K562 (cell line): ENCODE data around the gene KCNMB4. TPM values are rescaled to one million over a fixed set of nuclear protein-coding genes. Genes with fewer than 3 reads are reported as not detected.

Experiments
- ATAC-seq: fragments of 200-7000 bp; cut with Tn5 transposase; 3 replicates; pipeline ENCODE4 v1.9.1; 2020; ENCODE audit warnings: moderate library complexity
- BruUV-seq: library from RNA; stranded (reverse); fragments of 400-500 nt; replicated peaks from 2 replicates; lab custom pipeline; 2021; lab: Mats Ljungman, UMichigan
- CTCF ChIA-PET: fragments of 300-600 bp; formaldehyde crosslinking; extraction: SDS; loops from one replicate; lab custom pipeline; 2021; ENCODE audit warnings: low intra/inter-chr PET ratio; lab: Yijun Ruan, JAX
- POLR2A ChIA-PET: fragments of 300-600, 350-650 bp; sonication (Branson Sonifier 250); formaldehyde crosslinking; extraction: SDS; loops from one replicate; lab custom pipeline; 2021; ENCODE audit warnings: antibody characterized with exemption, inconsistent platforms; lab: Yijun Ruan, JAX
- DNase-seq, 4 experiments: peaks; one replicate each; pipeline versions ENCODE4 v3.0.0 to v3.0.0-alpha.2; 2011 to 2018; ENCODE audit warnings: low spot score in 3 of 4, mixed read lengths in 3 of 4; ENCODE audit errors: extremely low read depth in 1 of 4
- FAIRE-seq: peaks from 2 replicates; lab custom pipeline; 2011; peaks lifted over from hg19 to GRCh38; lab: Jason Lieb, UNC
- H2AFZ ChIP-seq: 2 replicates; pipeline ENCODE4 v1.6.0; 2011; ENCODE audit warnings: low read depth, low read length, control low read depth, inconsistent platforms
- H3K27ac ChIP-seq: fragments of 200-600 bp; 3 replicates; pipeline ENCODE4 v1.8.0; 2011; ENCODE audit warnings: low read depth, mild to moderate bottlenecking, control low read depth, inconsistent platforms, low read length, moderate library complexity, mixed read lengths; ENCODE audit errors: extremely low read depth
- H3K27me3 ChIP-seq, 2 experiments: fragments of 300-600 bp in 1 of 2; 2 replicates in 1 of 2; 3 replicates in 1 of 2; pipeline versions ENCODE4 v1.6.0 to v1.8.0; 2011; ENCODE audit warnings: inconsistent platforms in 2 of 2, low read length in 2 of 2, mild to moderate bottlenecking in 1 of 2, mixed read lengths in 1 of 2, moderate library complexity in 1 of 2; ENCODE audit not compliant: control insufficient read depth in 2 of 2, insufficient read depth in 2 of 2
- H3K36me3 ChIP-seq: fragments of 300-600 bp; 3 replicates; pipeline ENCODE4 v1.8.0; 2011; ENCODE audit warnings: mild to moderate bottlenecking, low read length, inconsistent platforms; ENCODE audit not compliant: control insufficient read depth, insufficient read depth
- H3K4me1 ChIP-seq, 2 experiments: fragments of 200-600 bp in 1 of 2; replicated peaks in 1 of 2; 2 replicates in 1 of 2; 3 replicates in 1 of 2; pipeline versions ENCODE4 v1.5.1 to v1.8.0; 2011; ENCODE audit warnings: inconsistent platforms in 2 of 2, low read length in 2 of 2, mild to moderate bottlenecking in 1 of 2, mixed read lengths in 1 of 2, moderate library complexity in 1 of 2; ENCODE audit not compliant: control insufficient read depth in 2 of 2, insufficient read depth in 2 of 2
- H3K4me2 ChIP-seq: 2 replicates; pipeline ENCODE4 v1.6.1; 2011; ENCODE audit warnings: low read length, control low read depth, inconsistent platforms, mixed read lengths; ENCODE audit not compliant: insufficient read depth
- H3K4me3 ChIP-seq: fragments of 200-600 bp; sonication (generic), shearing (Covaris generic); 2 replicates; pipeline ENCODE4 v1.5.1; 2016; ENCODE audit warnings: control low read depth, inconsistent platforms
- H3K79me2 ChIP-seq: fragments of 200-600 bp; 3 replicates; pipeline ENCODE4 v1.8.0; 2011; ENCODE audit warnings: low read length, inconsistent platforms; ENCODE audit not compliant: control insufficient read depth, insufficient read depth
- H3K9ac ChIP-seq, 2 experiments: 2 replicates each; pipeline versions ENCODE4 v1.6.0 to v1.6.1; 2011; ENCODE audit warnings: low read depth in 2 of 2, low read length in 2 of 2, control low read depth in 1 of 2, inconsistent platforms in 1 of 2, mild to moderate bottlenecking in 1 of 2, mixed read lengths in 1 of 2; ENCODE audit not compliant: insufficient read depth in 1 of 2
- H3K9me1 ChIP-seq: one replicate; pipeline ENCODE4 v1.6.0; 2011; ENCODE audit warnings: inconsistent platforms, mild to moderate bottlenecking, low read length, moderate library complexity; ENCODE audit not compliant: control insufficient read depth, insufficient read depth
- H3K9me3 ChIP-seq: replicated peaks from 2 replicates; pipeline ENCODE4 v1.5.1; 2011; ENCODE audit warnings: low read depth, low read length, inconsistent platforms; ENCODE audit not compliant: control insufficient read depth, insufficient read depth
- H4K20me1 ChIP-seq: replicated peaks from 2 replicates; pipeline ENCODE4 v1.6.1; 2011; ENCODE audit warnings: low read length, inconsistent platforms, mixed read lengths; ENCODE audit not compliant: control insufficient read depth, insufficient read depth
- CC2D1A ChIP-seq: fragments of 450-650 bp; IDR thresholded peaks from 2 replicates; pipeline ENCODE4 v1.6.1; 2017; ENCODE audit warnings: mild to moderate bottlenecking
- HDAC1 ChIP-seq, 2 experiments: fragments of 450-650 bp; IDR thresholded peaks; 2 replicates each; pipeline ENCODE4 v1.6.1; 2016 to 2017; ENCODE audit warnings: inconsistent platforms in 1 of 2, mild to moderate bottlenecking in 1 of 2, moderate library complexity in 1 of 2
- PCBP2 ChIP-seq: fragments of 200-400 bp; formaldehyde crosslinking; IDR thresholded peaks from 2 replicates; pipeline ENCODE4 v1.6.1; 2018; ENCODE audit warnings: low read length, low read depth, mild to moderate bottlenecking, moderate library complexity; ENCODE audit not compliant: poor library complexity, severe bottlenecking
- SMARCE1 ChIP-seq: fragments of 450-650 bp; IDR thresholded peaks from 2 replicates; pipeline ENCODE4 v1.7.1; 2016; ENCODE audit warnings: mild to moderate bottlenecking
- TGIF2 ChIP-seq: sonication (generic); formaldehyde crosslinking; IDR thresholded peaks from 2 replicates; pipeline ENCODE4 v1.8.1; 2022; ENCODE audit warnings: mild to moderate bottlenecking, missing genetic modification reagents, moderate library complexity
- WHSC1 ChIP-seq: IDR thresholded peaks from one replicate; pipeline ENCODE4 v1.6.1; 2012; ENCODE audit warnings: low read length, control low read depth, inconsistent platforms
- whole genome bisulfite sequencing: fragments of 100-300 bp; shearing (Covaris generic); methylation state at CpG from one replicate; pipeline ENCODE4 v1.1.6; 2016; ENCODE audit warnings: low coverage, mixed read lengths; ENCODE audit not compliant: insufficient coverage; ENCODE audit errors: missing lambda C conversion rate; 5-methylcytosine and 5-hydroxymethylcytosine counted together
- in situ Hi-C: fragments of 300-500 bp; cut with MboI; formaldehyde crosslinking; loops from 4 replicates; pipeline ENCODE4 v1.15.0; 2018; ENCODE audit warnings: inconsistent platforms, mixed read lengths
- intact Hi-C: fragments of 100-400 bp; cut with micrococcal nuclease; formaldehyde crosslinking; loops from 2 replicates; pipeline ENCODE4 v1.14.2; 2022
- polyA plus RNA-seq, 8 experiments: library from polyadenylated mRNA; depleted of rRNA in 4 of 8; stranded (reverse) in 5 of 8; unstranded in 3 of 8; fragments of >200 nt; fragmentation: Nextera tagmentation in 2 of 8; fragmentation: Illumina TruSeq in 1 of 8; extraction: Ambion mirVana in 2 of 8; extraction: Trizol in 1 of 8; gene quantifications; 2 replicates each; pipeline versions ENCODE4 v1.2.1 to v1.2.3, GENCODE V29; 2011 to 2014; ENCODE audit warnings: inconsistent platforms in 1 of 8, missing spikeins in 1 of 8
- total RNA-seq, 7 experiments: library from RNA; depleted of rRNA in 6 of 7; stranded (reverse); fragments of >200 nt in 6 of 7; fragmentation: Illumina TruSeq in 2 of 7; extraction: Trizol in 2 of 7; gene quantifications; 2 replicates each; pipeline versions ENCODE4 v1.2.1 to v1.2.3, GENCODE V29; 2011 to 2021; ENCODE audit warnings: low replicate concordance in 1 of 7
- TF ChIP-seq, protein P1 (sequence below): sonication (generic); IDR thresholded peaks from 2 replicates; pipeline ENCODE4 v1.6.1; 2016
- TF ChIP-seq, protein P2 (sequence below): fragments of 250-450 bp; sonication (Bioruptor Pico); IDR thresholded peaks from 2 replicates; pipeline ENCODE4 v1.8.0; 2021; ENCODE audit warnings: moderate library complexity, mild to moderate bottlenecking, inconsistent platforms
- TF ChIP-seq, protein P3 (sequence below): fragments of 250-450 bp; sonication (Bioruptor Pico); IDR thresholded peaks from 2 replicates; pipeline ENCODE4 v1.9.0; 2021; ENCODE audit warnings: mild to moderate bottlenecking, inconsistent platforms

Gene KCNMB4
- total and polyA plus RNA-seq, 9 of the 15 experiments (the other 6 are each of a cell fraction or from before 2014, with no cell fraction given) = 0.01 to 0.14 (median 0.06) TPM; not detected in 1

DNA sequence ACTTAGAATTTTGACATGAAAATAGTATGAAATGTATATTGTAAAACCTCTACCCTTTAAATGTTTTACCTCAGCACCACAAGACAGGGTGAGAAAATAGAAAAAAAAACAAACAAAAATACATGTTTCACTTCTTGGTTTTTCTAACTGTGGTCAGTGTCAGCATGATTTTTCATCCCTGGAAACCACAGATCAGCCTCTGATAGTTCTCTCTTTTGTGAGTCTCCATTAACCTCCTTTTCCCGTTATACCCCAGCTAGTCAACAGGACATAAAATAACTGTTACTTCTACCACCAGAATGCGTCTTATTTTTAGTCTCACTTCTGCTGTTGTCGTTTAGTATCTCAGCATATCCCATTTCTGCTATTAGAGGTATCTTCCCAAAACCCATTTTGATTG lies 48.3 kb upstream of the KCNMB4 start:
- no peak overlapping the region for H2AFZ ChIP-seq
- H3K27ac ChIP-seq = no peak overlapping the region
- no peak overlapping the region for H3K9ac ChIP-seq
- ChIA-PET CTCF (no interaction called here), POLR2A (interaction anchor here (0.7 kb wide), 1 partner anchor 22 kb away, joined by 3 read pairs; no protein-coding TSS in a partner anchor)
- no peak overlapping the region for H3K4me3 ChIP-seq
- 79% methylated on average over 3 of the region's 3 CpGs for WGBS
- no peak for ATAC-seq
- peaks cover 12% of the 10 kb centered on the region for H3K36me3 ChIP-seq
- no peak for FAIRE-seq
- no peaks in the 10 kb centered on the region for H3K9me1 ChIP-seq
- TF ChIP-seq CC2D1A = no peak
- TF ChIP-seq, protein P1, sequence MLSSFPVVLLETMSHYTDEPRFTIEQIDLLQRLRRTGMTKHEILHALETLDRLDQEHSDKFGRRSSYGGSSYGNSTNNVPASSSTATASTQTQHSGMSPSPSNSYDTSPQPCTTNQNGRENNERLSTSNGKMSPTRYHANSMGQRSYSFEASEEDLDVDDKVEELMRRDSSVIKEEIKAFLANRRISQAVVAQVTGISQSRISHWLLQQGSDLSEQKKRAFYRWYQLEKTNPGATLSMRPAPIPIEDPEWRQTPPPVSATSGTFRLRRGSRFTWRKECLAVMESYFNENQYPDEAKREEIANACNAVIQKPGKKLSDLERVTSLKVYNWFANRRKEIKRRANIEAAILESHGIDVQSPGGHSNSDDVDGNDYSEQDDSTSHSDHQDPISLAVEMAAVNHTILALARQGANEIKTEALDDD = peak; percentile 53; the same call in 1 of the 2 replicates
- TF ChIP-seq TGIF2 (CRISPR knock-in tag) = no peak
- H3K79me2 ChIP-seq = peaks cover 32% of the 10 kb centered on the region
- no peaks in the 10 kb centered on the region for H3K9me3 ChIP-seq
- no TSS peak for BruUV-seq
- DNase-seq = no peak
- no peaks in the 10 kb centered on the region for H3K4me1 ChIP-seq
- intact Hi-C loops (no loop called here), in situ Hi-C loops (no loop called here)
- no peak overlapping the region for H3K4me2 ChIP-seq
- no peaks in the 10 kb centered on the region for H4K20me1 ChIP-seq
- H3K27me3 ChIP-seq = no peaks in the 10 kb centered on the region

DNA sequence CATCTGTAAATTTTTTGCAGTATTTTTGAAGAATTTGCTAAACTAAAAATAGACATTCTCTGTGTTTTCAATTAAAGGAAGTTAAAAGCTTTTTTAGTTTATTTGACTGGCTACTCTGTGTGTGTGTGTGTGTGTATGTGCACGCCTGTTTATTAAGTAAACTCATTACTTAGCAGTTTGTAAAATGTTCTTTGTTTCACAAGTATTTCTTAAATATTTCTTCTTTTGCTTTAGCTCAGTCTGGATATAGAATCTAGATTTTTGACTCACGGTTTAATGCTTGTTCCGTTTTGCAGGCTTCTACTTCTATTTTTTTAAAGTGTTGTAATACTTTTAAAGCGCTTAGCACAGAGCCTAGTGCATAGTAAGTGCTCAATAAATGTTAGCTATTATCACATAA lies 46.5 kb upstream of the KCNMB4 start:
- intact Hi-C loops = no loop called here
- peaks cover 22% of the 10 kb centered on the region for H3K79me2 ChIP-seq
- TF ChIP-seq, protein P2, sequence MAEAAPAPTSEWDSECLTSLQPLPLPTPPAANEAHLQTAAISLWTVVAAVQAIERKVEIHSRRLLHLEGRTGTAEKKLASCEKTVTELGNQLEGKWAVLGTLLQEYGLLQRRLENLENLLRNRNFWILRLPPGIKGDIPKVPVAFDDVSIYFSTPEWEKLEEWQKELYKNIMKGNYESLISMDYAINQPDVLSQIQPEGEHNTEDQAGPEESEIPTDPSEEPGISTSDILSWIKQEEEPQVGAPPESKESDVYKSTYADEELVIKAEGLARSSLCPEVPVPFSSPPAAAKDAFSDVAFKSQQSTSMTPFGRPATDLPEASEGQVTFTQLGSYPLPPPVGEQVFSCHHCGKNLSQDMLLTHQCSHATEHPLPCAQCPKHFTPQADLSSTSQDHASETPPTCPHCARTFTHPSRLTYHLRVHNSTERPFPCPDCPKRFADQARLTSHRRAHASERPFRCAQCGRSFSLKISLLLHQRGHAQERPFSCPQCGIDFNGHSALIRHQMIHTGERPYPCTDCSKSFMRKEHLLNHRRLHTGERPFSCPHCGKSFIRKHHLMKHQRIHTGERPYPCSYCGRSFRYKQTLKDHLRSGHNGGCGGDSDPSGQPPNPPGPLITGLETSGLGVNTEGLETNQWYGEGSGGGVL (CRISPR knock-in tag) = no peak
- TF ChIP-seq WHSC1 = no peak
- no peak for TF ChIP-seq SMARCE1
- no peak for TF ChIP-seq HDAC1 (IDR thresholded peaks at IDR 0.05)
- TF ChIP-seq, protein P3, sequence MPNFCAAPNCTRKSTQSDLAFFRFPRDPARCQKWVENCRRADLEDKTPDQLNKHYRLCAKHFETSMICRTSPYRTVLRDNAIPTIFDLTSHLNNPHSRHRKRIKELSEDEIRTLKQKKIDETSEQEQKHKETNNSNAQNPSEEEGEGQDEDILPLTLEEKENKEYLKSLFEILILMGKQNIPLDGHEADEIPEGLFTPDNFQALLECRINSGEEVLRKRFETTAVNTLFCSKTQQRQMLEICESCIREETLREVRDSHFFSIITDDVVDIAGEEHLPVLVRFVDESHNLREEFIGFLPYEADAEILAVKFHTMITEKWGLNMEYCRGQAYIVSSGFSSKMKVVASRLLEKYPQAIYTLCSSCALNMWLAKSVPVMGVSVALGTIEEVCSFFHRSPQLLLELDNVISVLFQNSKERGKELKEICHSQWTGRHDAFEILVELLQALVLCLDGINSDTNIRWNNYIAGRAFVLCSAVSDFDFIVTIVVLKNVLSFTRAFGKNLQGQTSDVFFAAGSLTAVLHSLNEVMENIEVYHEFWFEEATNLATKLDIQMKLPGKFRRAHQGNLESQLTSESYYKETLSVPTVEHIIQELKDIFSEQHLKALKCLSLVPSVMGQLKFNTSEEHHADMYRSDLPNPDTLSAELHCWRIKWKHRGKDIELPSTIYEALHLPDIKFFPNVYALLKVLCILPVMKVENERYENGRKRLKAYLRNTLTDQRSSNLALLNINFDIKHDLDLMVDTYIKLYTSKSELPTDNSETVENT = no peak
- no peak for TF ChIP-seq PCBP2

More for the DNA sequence above, 46.5 kb upstream of the KCNMB4 start:
- H3K4me1 ChIP-seq = no peaks in the 10 kb centered on the region
- no peak overlapping the region for H3K27ac ChIP-seq
- ChIA-PET CTCF (no interaction called here), POLR2A (no interaction called here)
- H3K4me2 ChIP-seq = no peak overlapping the region
- no peak for DNase-seq
- FAIRE-seq = no peak
- H2AFZ ChIP-seq = no peak overlapping the region
- no peaks in the 10 kb centered on the region for H3K27me3 ChIP-seq
- BruUV-seq = no TSS peak
- no peak overlapping the region for H3K9ac ChIP-seq
- WGBS = 93% methylated on average over 4 of the region's 4 CpGs
- H3K36me3 ChIP-seq = peaks cover 22% of the 10 kb centered on the region
- no peaks in the 10 kb centered on the region for H4K20me1 ChIP-seq
- no peak for ATAC-seq
- in situ Hi-C loops = no loop called here
- no peaks in the 10 kb centered on the region for H3K9me1 ChIP-seq
- H3K4me3 ChIP-seq = no peak overlapping the region
- H3K9me3 ChIP-seq = no peaks in the 10 kb centered on the region
